Uterus (tissue), 4 donors: ENCODE data around the gene PLA2G2E. TPM values are rescaled to one million over a fixed set of nuclear protein-coding genes. Genes with fewer than 3 reads are reported as not detected.

Experiments used
- DNase-seq, 2 donors: peaks; one replicate each; pipeline ENCODE4 v3.0.0-alpha.2; 2019 to 2020
- H3K27ac ChIP-seq, 2 donors: fragments of 200-600 bp; sonication (generic); 1 replicate in 1 of 2; 2 replicates in 1 of 2; pipeline ENCODE4 v1.5.1; 2016 to 2018
- H3K27me3 ChIP-seq, 2 donors: fragments of 200-600 bp; sonication (generic); one replicate each; pipeline ENCODE4 v1.5.1; 2018 to 2019; ENCODE audit warnings: control low read depth in 1 of 2
- H3K36me3 ChIP-seq, 2 donors: fragments of 200-600 bp; sonication (generic); one replicate each; pipeline ENCODE4 v1.5.1; 2019; ENCODE audit warnings: control low read depth in 1 of 2
- H3K4me1 ChIP-seq, 2 donors: fragments of 200-600 bp; sonication (generic); one replicate each; pipeline ENCODE4 v1.5.1; 2018 to 2019; ENCODE audit warnings: control low read depth in 1 of 2
- H3K4me3 ChIP-seq, 2 donors: fragments of 200-600 bp; sonication (generic); 1 replicate in 1 of 2; 2 replicates in 1 of 2; pipeline ENCODE4 v1.5.1; 2018 to 2019; ENCODE audit warnings: mild to moderate bottlenecking in 1 of 2
- H3K9me3 ChIP-seq, 2 donors: fragments of 200-600 bp; sonication (generic); one replicate each; pipeline ENCODE4 v1.5.1; 2019; ENCODE audit warnings: control low read depth in 1 of 2
- CTCF ChIP-seq, 4 experiments: fragments of 200-600 bp in 2 of 4; fragments of 450-650 bp in 2 of 4; sonication (generic) in 2 of 4; IDR thresholded peaks; one replicate each; pipeline ENCODE4 v1.5.1; 2016 to 2019; ENCODE audit warnings: antibody characterized with exemption in 4 of 4, mild to moderate bottlenecking in 2 of 4, moderate library complexity in 1 of 4
- POLR2A ChIP-seq, 2 donors: fragments of 450-650 bp; IDR thresholded peaks; one replicate each; pipeline ENCODE4 v1.6.1; 2016; ENCODE audit warnings: antibody characterized with exemption in 2 of 2, mild to moderate bottlenecking in 1 of 2, moderate library complexity in 1 of 2
- intact Hi-C: fragments of 100-400 bp; cut with DNase I; formaldehyde crosslinking; loops from one replicate; pipeline ENCODE4 v1.15.1; 2023; ENCODE audit warnings: low total_unique reads
- total RNA-seq, 4 donors: library from RNA; depleted of rRNA in 3 of 4; stranded (reverse); fragments of >200 nt in 3 of 4; gene quantifications; one replicate each; pipeline versions ENCODE4 v1.1.0 to v1.2.4, GENCODE V29; 2014 to 2023
- donor health status: DM: yes; HTN: yes; CAD: no.

PLA2G2E gene
- total RNA-seq, 4 donors from 2014 or later = not detected

- intact Hi-C loops = no loop called here
- Histone ChIP-seq H3K27ac (no peak overlapping the region), H3K27me3 (no peaks in the 10 kb centered on the region), H3K4me1 (no peaks in the 10 kb centered on the region), H3K9me3 (no peaks in the 10 kb centered on the region), H3K36me3 (no peaks in the 10 kb centered on the region), H3K4me3 (no peak overlapping the region)
- no peak for DNase-seq
- TF ChIP-seq POLR2A (IDR thresholded peaks at IDR 0.05) = no peak
- TF ChIP-seq CTCF (IDR thresholded peaks at IDR 0.05) = no peak
These were observed 21.8 kb downstream of the PLA2G2E start for GRCh38 chr1:19901653-19902052.

GRCh38 chr1:19894218-19894617, 29.2 kb downstream of the PLA2G2E start:
- DNase-seq = no peak
- Histone ChIP-seq H3K27me3 (no peaks in the 10 kb centered on the region), H3K4me3 (no peak overlapping the region), H3K27ac (no peak overlapping the region), H3K9me3 (no peaks in the 10 kb centered on the region), H3K36me3 (no peaks in the 10 kb centered on the region), H3K4me1 (peaks cover 0 to 7% of the 10 kb centered on the region in 2 donors)
- no peak for TF ChIP-seq CTCF (IDR thresholded peaks at IDR 0.05)
- no peak for TF ChIP-seq POLR2A (IDR thresholded peaks at IDR 0.05)
- intact Hi-C loops = no loop called here

GRCh38 chr1:19893687-19894086, 29.7 kb downstream of the PLA2G2E start:
- no peak overlapping the region for H3K27ac ChIP-seq
- no peaks in the 10 kb centered on the region for H3K27me3 ChIP-seq
- H3K4me1 ChIP-seq = peaks cover 0 to 7% of the 10 kb centered on the region in 2 donors
- no peak for TF ChIP-seq CTCF (IDR thresholded peaks at IDR 0.05)
- no peak for TF ChIP-seq POLR2A (IDR thresholded peaks at IDR 0.05)
- no peak for DNase-seq
- no peak overlapping the region for H3K4me3 ChIP-seq
- H3K36me3 ChIP-seq = no peaks in the 10 kb centered on the region
- no peaks in the 10 kb centered on the region for H3K9me3 ChIP-seq
- intact Hi-C loops = no loop called here

- no peak for DNase-seq
- H3K27ac ChIP-seq = no peak overlapping the region
- H3K27me3 ChIP-seq = no peaks in the 10 kb centered on the region
- no peaks in the 10 kb centered on the region for H3K9me3 ChIP-seq
- peaks cover 0 to 7% of the 10 kb centered on the region in 2 donors for H3K4me1 ChIP-seq
- H3K4me3 ChIP-seq = no peak overlapping the region
- H3K36me3 ChIP-seq = no peaks in the 10 kb centered on the region
- intact Hi-C loops = no loop called here
- TF ChIP-seq POLR2A (IDR thresholded peaks at IDR 0.05) (no peak), CTCF (IDR thresholded peaks at IDR 0.05) (no peak)
These were observed 30.7 kb downstream of the PLA2G2E start for GRCh38 chr1:19892628-19893168.

- intact Hi-C loops = no loop called here
- DNase-seq = no peak
- no peaks in the 10 kb centered on the region for H3K27me3 ChIP-seq
- H3K27ac ChIP-seq = no peak overlapping the region
- no peak for TF ChIP-seq CTCF (IDR thresholded peaks at IDR 0.05)
- no peak for TF ChIP-seq POLR2A (IDR thresholded peaks at IDR 0.05)
- H3K9me3 ChIP-seq = no peaks in the 10 kb centered on the region
- no peak overlapping the region for H3K4me3 ChIP-seq
- H3K36me3 ChIP-seq = no peaks in the 10 kb centered on the region
- H3K4me1 ChIP-seq = peaks cover 0 to 7% of the 10 kb centered on the region in 2 donors
These were observed 31.3 kb downstream of the PLA2G2E start for GRCh38 chr1:19892129-19892528.
